ENCODE measurements around the gene C2orf66.

GRCh38 chr2:196840171-196840570, 31.0 kb upstream of the C2orf66 start:
- TF ChIP-seq FOXP2 (optimal IDR thresholded peaks at IDR 0.05; ENCODE audit: control extremely low read depth, extremely low read length, insufficient read depth), result no peak
- no peak for TF ChIP-seq POLR2AphosphoS5 (IDR thresholded peaks at IDR 0.05; ENCODE audit: borderline replicate concordance, low read depth, low read length)
